ENCODE data around the gene COL15A1.

The COL15A1 gene

DNA sequence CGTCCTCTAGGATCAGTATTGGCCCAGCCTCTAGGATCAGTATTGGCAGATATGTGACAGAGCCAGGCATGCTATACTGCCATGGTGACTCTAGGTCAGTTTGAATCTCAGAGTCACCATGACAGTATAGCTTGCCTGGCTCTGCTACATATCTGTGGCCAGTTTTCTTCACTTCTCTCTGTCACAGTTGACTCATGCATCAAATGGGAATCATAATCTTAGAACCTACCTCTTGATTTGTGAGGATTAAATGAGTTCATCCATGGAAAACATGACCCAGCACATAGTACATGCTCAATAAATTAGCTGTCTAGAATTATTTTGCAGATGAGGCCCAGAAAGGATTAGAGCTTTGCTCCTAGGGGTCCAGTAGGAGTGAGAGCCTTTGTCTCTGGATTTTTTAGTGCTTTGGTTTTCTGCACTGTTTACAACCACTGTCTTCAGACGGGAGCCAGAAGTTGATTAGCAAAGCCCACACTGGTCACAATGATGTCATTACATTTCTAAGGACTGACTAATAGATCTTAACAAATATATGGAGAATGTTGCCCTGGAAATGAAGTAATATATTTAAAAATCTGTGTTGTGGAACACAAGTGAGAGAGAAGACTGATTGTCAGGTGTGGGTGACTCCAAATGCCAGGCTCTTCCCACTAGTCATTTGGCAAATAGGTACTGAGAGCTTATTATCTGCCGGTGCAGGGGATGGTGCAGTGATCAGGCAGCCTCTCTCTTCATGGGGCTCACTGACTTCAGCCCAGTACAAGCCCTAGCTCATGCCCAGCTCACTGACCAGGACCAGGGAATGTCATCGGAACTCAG, 76.0 kb downstream of the COL15A1 start:
- no peak for DNase-seq

DNA sequence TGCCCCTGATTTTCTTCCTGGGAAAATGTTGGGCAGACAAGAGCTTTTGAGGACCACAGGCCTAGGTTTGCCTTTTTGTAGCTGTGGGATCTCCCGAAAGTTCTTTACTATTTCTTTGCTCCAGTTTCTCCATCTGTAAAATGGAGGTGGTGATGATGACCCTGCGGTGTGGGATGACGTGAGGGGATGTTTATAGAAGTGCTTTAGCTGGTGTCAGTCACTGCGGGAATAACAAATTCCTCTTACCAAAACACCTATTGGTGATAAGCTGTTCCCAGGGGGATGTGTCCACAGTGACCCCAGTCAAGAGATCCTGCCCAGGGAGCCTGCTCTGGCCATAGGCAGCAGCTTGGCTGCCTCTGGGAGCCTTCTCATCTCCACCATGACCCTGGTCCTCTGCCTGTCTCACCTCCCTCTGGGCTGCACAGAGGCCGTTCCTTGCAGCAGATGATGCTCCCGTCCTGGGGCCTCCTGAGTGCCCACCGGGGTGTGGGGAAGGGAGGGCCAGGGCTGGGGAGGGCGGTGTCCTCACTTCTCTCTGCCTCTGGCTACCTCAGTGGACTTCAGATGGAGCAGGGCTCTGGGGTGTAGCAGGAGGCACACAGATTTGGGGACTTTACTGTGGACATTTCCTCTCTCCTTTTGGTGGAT, 77.2 kb downstream of the COL15A1 start:
- no peak for DNase-seq

- DNase-seq: no peak
These were observed 77.8 kb downstream of the COL15A1 start for GRCh38 chr9:99021512-99021911.

GRCh38 chr9:99023231-99023630, 79.5 kb downstream of the COL15A1 start:
- no peak for DNase-seq

DNA sequence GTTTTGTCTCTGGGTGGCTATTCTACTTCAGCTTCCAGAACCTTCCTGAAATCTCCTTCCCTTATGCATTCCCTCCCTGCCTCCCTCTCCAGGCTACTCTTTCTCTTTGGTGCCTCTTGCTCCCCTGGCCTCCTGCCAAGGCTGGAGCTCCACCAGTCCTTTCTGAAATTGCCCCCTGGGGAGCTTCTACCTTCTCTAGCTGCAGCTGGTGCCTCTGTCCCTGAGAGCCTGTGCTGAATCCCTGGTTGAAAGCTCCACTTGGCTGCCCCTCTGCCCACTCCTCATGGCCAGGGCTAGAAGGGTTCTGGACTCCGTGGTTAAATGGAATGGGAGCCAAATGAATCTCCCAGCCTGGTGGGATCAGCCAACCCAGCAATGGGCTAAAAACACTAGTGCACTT, 80.1 kb downstream of the COL15A1 start:
- DNase-seq: no peak

DNA sequence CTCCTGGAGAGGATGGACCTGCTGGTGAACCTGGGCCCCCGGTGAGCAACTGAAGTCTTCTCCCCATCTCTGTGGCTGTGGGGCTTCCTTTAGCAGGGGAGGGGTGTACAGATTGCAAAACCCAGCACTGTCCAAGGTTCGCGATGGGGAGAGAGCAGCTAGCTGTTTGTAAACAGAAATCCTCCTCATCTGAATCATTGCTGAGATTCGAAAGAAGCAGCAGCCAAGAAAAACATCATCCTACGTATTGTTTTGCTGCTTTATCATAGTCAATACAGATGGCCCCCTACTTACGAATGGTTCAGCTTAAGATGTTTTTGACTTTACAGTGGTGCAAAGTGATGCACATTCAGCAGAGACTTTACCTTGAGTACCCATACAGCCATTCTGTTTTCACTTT, 81.3 kb downstream of the COL15A1 start:
- no peak for DNase-seq

- no peak for DNase-seq
These were observed 82.0 kb downstream of the COL15A1 start for GRCh38 chr9:99025616-99026270.

DNA sequence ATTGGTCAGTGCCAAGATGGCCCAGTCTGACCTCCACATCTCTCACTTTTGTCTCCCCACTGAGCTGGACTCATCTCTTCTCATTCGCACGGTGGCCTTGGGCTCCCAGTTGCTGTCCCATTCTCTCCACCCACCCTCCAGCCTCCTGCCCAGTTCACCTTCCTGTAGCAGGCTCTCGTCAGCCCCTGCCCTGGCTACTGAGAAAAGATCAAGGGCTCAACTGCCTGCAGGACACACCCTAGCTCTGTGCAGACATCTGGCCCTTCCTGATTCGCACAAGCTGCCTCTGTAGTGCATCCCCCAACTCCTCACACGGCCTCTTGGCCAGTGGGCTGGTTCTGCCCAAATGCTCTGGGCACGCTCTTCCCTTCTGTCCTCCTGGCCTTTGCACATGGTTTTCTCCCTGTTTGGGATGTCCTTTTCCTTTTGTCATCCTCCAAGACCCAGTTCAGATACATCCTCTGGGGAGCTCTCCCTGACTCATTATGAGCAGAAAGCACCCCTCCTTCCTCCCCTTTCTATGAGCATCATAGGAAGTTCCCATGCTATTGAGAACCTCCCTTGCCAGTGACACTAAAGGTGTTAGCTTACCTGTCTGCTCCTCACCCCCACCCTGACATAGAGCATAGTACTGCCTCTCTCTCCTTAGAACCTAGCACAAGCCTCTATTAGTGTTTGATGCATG, 82.7 kb downstream of the COL15A1 start:
- DNase-seq: no peak

- no peak for DNase-seq
These were observed 83.2 kb downstream of the COL15A1 start for GRCh38 chr9:99026956-99027298.

GRCh38 chr9:99027443-99027842, 83.7 kb downstream of the COL15A1 start:
- no peak for DNase-seq

GRCh38 chr9:99029083-99029645, 85.5 kb downstream of the COL15A1 start:
- DNase-seq: no peak

DNA sequence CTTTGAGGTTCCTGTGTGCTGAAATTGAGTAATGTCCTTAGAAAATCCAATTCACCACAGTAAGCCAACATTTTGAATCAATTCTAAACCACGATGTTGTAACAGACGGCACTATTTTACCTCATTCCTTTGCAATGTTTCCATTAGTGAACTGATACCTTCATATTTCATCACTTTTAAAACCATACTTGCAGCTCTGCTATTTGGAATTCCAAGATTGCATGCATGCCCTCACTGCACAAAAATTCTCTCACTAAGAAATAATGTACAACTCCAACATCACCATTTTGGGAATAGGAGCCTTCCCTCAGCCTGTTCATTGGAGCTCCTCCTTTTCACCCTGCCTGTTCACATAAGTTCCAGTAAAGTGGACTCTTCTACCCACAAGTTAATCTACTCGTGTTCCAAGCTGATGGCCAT, 86.4 kb downstream of the COL15A1 start:
- DNase-seq: no peak

DNA sequence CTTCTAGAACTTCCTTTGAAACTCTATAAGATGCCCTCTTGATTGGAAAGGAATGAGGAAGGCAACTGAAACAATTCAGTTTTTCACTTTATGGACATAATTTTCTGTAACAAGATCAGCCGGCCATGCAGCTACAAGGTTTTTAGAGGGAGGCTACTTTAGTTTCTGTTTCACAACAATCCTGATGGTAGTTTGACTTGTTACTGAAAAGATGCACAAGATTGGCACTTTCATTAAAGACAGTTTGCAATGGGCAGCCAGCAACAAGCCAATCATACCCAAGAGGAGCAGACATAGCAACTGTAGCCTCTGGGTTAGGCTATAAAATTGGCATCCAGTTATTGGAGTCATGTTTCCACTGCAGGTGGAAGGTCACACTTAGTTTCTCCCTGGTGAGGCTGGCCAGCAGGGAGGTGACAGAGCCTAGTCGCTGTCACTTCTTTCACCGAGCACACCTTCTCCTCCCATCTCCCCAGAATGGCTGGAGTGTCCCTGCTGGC, 87.0 kb downstream of the COL15A1 start:
- DNase-seq: no peak

GRCh38 chr9:99031319-99031718, 87.6 kb downstream of the COL15A1 start:
- no peak for DNase-seq

DNA sequence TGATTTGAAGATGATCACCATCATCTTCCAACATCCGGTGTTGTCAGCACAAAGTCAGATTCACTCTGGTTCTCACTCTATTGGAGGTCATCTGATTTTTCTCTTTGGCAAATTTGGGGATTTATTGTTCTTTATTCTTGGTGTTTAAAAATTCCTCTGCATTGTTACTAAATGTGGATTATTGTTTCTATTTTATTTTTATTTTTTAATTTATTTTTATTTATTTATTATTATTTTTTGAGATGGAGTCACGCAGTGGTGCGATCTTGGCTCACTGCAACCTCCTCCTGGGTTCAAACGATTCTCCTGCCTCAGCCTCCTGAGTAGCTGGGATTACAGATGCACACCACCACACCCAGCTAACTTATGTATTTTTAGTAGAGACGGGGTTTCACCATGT, 88.3 kb downstream of the COL15A1 start:
- no peak for DNase-seq

GRCh38 chr9:99034149-99034548, 90.4 kb downstream of the COL15A1 start:
- DNase-seq: no peak

DNA sequence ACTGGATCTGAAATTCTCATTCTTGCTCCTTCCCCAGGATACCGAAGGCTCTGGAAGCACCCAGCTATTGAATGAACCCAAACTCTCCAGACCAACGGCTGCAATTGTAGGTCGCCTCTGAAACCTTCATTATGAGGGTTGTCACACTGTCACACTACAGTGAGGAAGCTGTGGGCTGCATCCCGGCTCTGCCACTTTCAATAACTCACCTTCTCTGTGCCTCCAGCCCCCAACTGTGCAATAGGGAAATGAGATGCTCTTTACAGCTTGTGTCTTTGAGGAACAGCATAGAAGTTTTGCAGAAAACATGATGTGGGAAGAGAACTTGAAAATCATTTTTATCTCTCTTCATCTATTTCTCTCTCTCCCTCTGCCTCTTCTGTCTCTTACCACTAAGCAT, 91.6 kb downstream of the COL15A1 start:
- DNase-seq: no peak

GRCh38 chr9:99037769-99038483, 94.2 kb downstream of the COL15A1 start:
- DNase-seq: no peak

GRCh38 chr9:99038484-99038820, 94.7 kb downstream of the COL15A1 start:
- DNase-seq: no peak

GRCh38 chr9:99039505-99040182, 95.9 kb downstream of the COL15A1 start:
- DNase-seq: no peak

DNA sequence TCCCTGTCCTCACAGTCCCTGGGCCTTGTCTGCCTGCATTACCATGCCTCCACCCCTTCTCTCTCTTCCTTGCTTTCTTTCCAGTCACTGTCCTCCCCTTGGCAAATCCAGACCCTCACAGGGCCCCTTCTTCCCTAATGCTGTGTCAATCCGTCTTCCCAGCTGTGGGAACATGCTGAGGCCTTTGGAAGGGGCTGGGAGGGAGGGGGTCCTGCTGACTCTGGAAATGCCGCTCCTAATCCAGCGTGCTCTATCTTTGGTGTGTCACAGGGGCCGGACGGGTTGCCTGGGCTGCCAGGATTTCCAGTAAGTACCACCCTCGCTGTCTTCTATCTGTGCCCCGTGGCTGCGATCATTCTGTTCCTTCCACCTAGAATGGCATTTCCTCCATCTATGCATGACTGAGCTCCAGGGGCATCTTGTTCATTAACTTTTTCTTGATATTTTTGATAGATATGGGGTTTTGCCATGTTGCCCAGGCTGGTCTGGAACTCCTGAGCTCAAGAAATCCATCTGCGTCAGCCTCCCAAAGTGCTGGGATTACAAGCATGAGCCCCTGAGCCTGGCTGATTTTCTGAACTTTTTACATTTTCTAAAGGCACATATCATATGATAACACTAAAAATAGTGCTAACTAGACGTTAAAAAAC, 96.7 kb downstream of the COL15A1 start:
- DNase-seq: no peak

Data from activated CD4-positive, alpha-beta T cell treated with anti-CD3 and anti-CD28 coated beads, Interleukin-2, amount 50 U/mL, for 16 hours (primary cell).